SU-DHL-6 (cell line): ENCODE results near the gene BAD.

ENCODE experiments used
- EZH2phosphoT487 ChIP-seq: fragments of 200-600 bp; sonication (generic), shearing (Covaris generic); conservative IDR thresholded peaks from 2 replicates; pipeline ENCODE4 v1.6.1; 2018; ENCODE audit warnings: mild to moderate bottlenecking, antibody characterized with exemption, low read length, moderate library complexity, mixed read lengths
- TF ChIP-seq, protein P1 (sequence below): fragments of 200-600 bp; sonication (generic); IDR thresholded peaks from one replicate; pipeline ENCODE4 v1.5.1; 2017; ENCODE audit warnings: antibody characterized with exemption, mild to moderate bottlenecking, low read length, moderate library complexity; ENCODE audit not compliant: insufficient read depth, poor library complexity, severe bottlenecking

DNA sequence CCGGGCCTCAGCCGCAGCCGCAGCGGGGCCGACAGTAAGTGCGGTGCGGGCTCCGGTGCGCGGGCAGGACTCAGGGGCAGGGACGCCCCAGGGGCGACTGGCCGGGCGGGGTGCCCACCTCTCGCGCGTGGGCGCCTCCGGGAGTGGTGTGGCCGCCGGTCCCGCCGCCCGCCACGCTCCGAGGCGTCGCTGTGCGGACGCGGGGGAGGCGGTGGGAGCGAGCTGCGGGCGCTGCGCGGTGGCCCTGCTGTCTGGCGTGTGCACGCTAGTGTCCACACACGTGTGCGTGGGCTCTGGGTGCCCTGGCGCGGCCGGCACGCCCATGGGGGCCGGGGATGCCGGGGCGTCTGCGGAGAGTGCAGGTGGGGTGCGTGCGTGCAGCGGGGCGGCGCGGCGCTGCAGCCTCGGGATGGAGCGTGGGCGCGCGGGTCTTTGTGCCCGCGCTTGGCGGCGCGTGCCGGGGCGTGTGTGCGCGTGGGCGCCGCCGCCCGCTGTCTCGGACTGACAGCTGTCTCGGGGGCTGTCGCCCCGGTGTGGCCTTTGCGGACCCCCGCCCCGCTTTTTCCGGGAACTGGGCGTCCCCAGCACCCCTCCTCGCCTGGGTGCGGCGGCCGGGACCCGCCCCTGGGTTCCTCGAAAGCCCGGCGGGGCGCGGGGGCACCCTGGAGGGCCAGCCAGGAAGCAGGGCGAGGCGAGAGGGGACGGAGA, 7.4 kb upstream of the BAD start:
- TF ChIP-seq, protein P1, sequence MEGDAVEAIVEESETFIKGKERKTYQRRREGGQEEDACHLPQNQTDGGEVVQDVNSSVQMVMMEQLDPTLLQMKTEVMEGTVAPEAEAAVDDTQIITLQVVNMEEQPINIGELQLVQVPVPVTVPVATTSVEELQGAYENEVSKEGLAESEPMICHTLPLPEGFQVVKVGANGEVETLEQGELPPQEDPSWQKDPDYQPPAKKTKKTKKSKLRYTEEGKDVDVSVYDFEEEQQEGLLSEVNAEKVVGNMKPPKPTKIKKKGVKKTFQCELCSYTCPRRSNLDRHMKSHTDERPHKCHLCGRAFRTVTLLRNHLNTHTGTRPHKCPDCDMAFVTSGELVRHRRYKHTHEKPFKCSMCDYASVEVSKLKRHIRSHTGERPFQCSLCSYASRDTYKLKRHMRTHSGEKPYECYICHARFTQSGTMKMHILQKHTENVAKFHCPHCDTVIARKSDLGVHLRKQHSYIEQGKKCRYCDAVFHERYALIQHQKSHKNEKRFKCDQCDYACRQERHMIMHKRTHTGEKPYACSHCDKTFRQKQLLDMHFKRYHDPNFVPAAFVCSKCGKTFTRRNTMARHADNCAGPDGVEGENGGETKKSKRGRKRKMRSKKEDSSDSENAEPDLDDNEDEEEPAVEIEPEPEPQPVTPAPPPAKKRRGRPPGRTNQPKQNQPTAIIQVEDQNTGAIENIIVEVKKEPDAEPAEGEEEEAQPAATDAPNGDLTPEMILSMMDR: no peak
- TF ChIP-seq EZH2phosphoT487: no peak
